Measurements from ENCODE around the gene PPFIBP2. TPM values are rescaled to one million over a fixed set of nuclear protein-coding genes. Genes with fewer than 3 reads are reported as not detected.

Gene PPFIBP2
- total and polyA plus RNA-seq, 11 donors = 10.5 to 31.1 (median 20.8) TPM

DNA sequence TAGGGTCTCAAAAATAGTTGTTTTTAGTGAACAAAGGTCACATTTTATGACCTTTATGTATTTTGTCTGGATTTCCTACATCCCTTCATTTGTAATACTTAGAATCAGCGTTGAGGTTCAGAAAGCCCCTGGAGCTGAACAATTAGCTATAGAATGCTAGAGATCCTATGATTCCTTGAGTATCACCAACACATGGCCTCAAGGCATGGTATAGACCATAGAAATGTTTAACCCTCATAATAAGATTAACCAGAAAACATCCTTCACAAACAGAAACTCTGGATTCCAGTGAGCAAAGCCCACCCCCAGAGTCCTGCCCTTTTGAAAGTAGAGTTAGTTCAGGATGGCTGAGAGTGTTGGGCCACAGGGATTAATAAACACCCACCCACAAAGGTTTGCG is 82.2 kb downstream of the PPFIBP2 start:
- no peak overlapping the region for H3K27ac ChIP-seq
- TF ChIP-seq CTCF (IDR thresholded peaks at IDR 0.05) (no peak), POLR2A (IDR thresholded peaks at IDR 0.05) (no peak)
- intact Hi-C loops (cut with DNase I) = no loop called here
- no peak overlapping the region for H3K4me3 ChIP-seq
- no peaks in the 10 kb centered on the region for H3K9me3 ChIP-seq
- peaks cover 0 to 42% (median 11%) of the 10 kb centered on the region in 9 donors for H3K36me3 ChIP-seq
- H3K27me3 ChIP-seq = no peaks in the 10 kb centered on the region
- 91 to 95% (median 92%) methylated on average over 2 of the region's 2 CpGs for WGBS, 4 donors
- DNase-seq (no peak), ATAC-seq (no peak)
- peaks cover 0 to 22% (median 9%) of the 10 kb centered on the region in 12 donors for H3K4me1 ChIP-seq

DNA sequence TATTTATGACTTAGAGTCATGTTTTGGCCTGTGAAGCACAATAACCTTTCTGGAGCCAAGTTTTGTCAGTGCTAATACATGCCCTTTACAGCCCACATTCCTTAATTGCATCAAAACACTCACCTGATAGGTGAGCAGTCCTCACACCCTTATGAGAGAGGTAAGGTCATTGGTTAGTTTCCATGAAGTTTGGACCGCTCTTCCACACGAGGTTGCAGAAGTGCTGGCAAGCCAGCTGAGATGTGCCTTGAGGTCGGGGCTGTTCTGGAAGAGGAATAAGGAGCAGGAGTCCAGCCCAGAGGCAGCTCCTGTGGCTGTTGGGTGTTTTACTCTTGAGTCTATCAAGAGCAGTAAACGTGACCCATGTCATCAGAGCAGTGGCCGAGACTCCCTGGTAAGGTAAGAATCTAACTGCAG is 83.2 kb downstream of the PPFIBP2 start:
- intact Hi-C loops (cut with DNase I) = no loop called here
- H3K9me3 ChIP-seq = no peaks in the 10 kb centered on the region
- no peaks in the 10 kb centered on the region for H3K27me3 ChIP-seq
- H3K4me3 ChIP-seq = no peak overlapping the region
- H3K27ac ChIP-seq = no peak overlapping the region
- peaks cover 0 to 42% (median 11%) of the 10 kb centered on the region in 9 donors for H3K36me3 ChIP-seq
- ATAC-seq (no peak), DNase-seq (no peak)
- WGBS, 4 donors = 86 to 90% (median 88%) methylated on average over 5 of the region's 5 CpGs
- H3K4me1 ChIP-seq = peaks cover 0 to 16% (median 8%) of the 10 kb centered on the region in 12 donors
- TF ChIP-seq CTCF (IDR thresholded peaks at IDR 0.05) (no peak), POLR2A (IDR thresholded peaks at IDR 0.05) (no peak)

- ATAC-seq = no peak
- 78 to 80% (median 80%) methylated on average over 7 to 8 of the region's 8 CpGs for WGBS, 4 donors
Measured at GRCh38 chr11:7597620-7598019, 83.8 kb downstream of the PPFIBP2 start.

DNA sequence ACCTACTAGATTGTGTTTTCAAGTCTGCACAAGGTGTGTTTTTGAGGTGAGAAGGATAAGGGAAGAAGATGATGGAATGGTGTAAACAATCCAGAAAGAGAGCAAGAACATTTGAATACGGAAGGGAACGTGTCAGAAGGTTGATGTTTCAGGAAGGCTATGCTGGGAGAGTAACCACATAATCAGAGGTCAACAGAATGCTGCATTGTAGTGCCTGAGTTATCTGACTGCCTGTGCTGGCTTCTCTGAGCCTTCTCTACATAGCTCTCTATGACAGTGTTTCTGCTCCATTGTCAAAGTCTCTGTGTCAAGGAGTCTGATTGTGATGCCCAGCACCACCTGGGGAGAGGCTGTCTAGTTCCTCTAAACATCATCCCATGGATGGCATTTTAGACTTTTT is 85.4 kb downstream of the PPFIBP2 start:
- ATAC-seq (no peak), DNase-seq (no peak)
- peaks cover 0 to 35% (median 13%) of the 10 kb centered on the region in 9 donors for H3K36me3 ChIP-seq
- H3K27ac ChIP-seq = no peak overlapping the region
- WGBS, 4 donors = 75 to 88% (median 84%) methylated on average over 2 of the region's 2 CpGs
- peaks cover 0 to 2% (median 0%) of the 10 kb centered on the region in 12 donors for H3K4me1 ChIP-seq
- no peaks in the 10 kb centered on the region for H3K27me3 ChIP-seq
- intact Hi-C loops (cut with DNase I) = no loop called here
- no peaks in the 10 kb centered on the region for H3K9me3 ChIP-seq
- H3K4me3 ChIP-seq = no peak overlapping the region
- TF ChIP-seq CTCF (IDR thresholded peaks at IDR 0.05) = no peak
- TF ChIP-seq POLR2A (IDR thresholded peaks at IDR 0.05) = no peak

More at GRCh38 chr11:7597620-7598019, 83.8 kb downstream of the PPFIBP2 start:
- peaks cover 0 to 42% (median 11%) of the 10 kb centered on the region in 9 donors for H3K36me3 ChIP-seq
- no peak overlapping the region for H3K4me3 ChIP-seq
- H3K9me3 ChIP-seq = no peaks in the 10 kb centered on the region
- no peak for DNase-seq
- peaks cover 0 to 9% (median 1%) of the 10 kb centered on the region in 12 donors for H3K4me1 ChIP-seq
- TF ChIP-seq POLR2A (IDR thresholded peaks at IDR 0.05) = no peak
- TF ChIP-seq CTCF (IDR thresholded peaks at IDR 0.05) = no peak
- H3K27me3 ChIP-seq = no peaks in the 10 kb centered on the region
- intact Hi-C loops (cut with DNase I) = no loop called here
- H3K27ac ChIP-seq = no peak overlapping the region
